Bronchial smooth muscle cell (primary cell): ENCODE results near the gene ITFG1. TPM values are rescaled to one million over a fixed set of nuclear protein-coding genes. Genes with fewer than 3 reads are reported as not detected.

Source experiments
- total RNA-seq: library from RNA; depleted of rRNA; stranded (reverse); fragments of >200 nt; gene quantifications from 2 replicates; pipeline ENCODE4 v1.2.1, GENCODE V29; 2014

ITFG1 gene
- total RNA-seq: 46.6 and 62.4 TPM in 2 replicates

GRCh38 chr16:47460711-47461597, at the start of gene ITFG1, which contains the start of gene PHKB:
TSS of gene ITFG1 (minus strand) at chr16:47461063. CDS start at chr16:47461045, 18 bp downstream.
TSS of gene PHKB (plus strand) at chr16:47461331. CDS start at chr16:47461351, 20 bp downstream.

DNA sequence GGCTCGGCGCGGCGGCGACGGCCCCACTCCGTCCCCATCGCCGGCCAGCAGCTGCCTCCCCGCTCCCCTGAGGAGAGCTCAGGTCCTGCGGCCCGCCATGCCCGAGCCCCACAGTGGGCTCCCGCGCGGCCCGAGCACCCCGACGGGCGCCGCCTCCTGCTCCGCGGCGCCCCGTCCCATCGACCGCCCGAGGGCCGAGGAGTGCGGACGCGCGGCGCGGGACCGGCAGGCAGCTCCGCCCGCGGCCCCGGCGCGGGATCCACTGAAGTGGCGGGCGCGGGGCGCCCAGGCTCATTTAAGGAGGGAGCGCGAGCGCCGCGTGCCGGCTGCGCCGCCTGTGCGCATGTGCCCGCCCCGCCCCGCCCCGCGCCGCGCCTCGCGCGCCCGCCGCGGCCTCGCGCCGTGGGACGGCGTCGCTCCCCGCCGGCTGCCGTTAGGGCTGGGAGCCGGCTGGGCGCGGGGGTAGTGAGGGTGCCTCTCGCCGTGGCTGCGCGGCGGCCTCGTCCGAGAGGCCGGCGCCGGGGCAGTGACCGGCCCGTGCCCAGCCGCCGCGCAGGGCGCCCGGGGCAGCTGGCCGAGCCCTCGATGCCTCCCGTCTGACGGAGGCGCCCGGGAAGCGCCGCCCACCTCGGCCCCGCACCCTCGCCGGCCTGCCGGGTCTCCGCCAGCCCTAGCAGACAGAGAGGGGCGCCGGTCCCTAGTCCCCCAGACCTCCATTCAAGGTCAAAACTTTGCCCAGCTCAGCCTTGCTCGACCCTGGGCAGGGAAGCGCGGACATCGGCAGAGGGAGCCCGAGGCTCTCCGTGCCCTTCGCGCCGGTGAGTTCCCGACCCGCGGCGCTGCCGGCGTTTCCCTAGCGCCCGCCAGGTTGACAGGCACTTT, 316.9 kb downstream of the ITFG1 start, which contains the start of gene NETO2:
Gene NETO2, minus strand, starts transcription at position 269 of the 882 bp plus-strand sequence. CDS start 333 bp downstream, outside the sequence.

Other genes with a start within 250 kb of the ITFG1 start
- gene PHKB, start 268 bp upstream of the ITFG1 start, total RNA-seq: 58.2 and 80.8 TPM in 2 replicates